Fibroblast of skin of left biceps (primary cell): Measurements from ENCODE around the gene SV2C.
"Not testable (repeated sequence)": the region's sequence is repeated elsewhere in the genome, so short reads cannot be mapped to it uniquely, and the experiment has no call there.

Source experiments
- DNase-seq, 2 experiments: peaks; one replicate each; pipeline ENCODE4 v3.0.0-alpha.2; 2013; ENCODE audit warnings: low read depth in 2 of 2

The SV2C gene

DNA sequence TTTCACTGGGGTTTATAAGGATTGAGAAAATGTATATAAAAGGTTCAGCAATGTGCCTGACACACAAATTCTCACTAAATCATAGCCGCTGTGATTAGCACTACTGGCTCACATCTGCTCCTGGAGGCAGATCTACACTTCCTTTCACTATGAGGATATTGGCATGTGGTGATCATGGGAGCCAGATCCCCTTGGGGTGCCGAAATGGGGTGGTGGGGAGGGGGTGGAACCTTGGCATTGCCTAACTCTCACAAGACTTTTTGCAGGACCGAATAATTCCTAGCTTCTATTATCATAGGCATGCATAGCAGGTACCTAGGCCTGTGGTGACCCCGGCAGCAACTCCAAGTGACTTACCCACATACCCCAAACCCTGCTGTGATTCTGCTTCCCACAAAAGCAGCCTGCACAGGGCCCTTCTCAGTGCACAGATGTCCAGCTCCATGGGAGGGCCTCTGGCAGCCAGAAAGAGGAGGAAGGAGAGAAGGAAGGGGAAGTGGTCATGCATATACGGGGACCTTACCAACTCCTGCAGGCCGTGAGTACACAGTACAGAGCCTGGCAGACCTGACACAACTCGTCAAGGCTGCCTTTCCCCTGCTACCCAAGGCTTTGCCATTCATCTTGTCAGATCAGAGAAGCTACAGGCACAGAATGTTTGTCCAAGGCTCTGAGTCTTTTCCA lies 258.6 kb downstream of the SV2C start:
- no peak for DNase-seq

DNA sequence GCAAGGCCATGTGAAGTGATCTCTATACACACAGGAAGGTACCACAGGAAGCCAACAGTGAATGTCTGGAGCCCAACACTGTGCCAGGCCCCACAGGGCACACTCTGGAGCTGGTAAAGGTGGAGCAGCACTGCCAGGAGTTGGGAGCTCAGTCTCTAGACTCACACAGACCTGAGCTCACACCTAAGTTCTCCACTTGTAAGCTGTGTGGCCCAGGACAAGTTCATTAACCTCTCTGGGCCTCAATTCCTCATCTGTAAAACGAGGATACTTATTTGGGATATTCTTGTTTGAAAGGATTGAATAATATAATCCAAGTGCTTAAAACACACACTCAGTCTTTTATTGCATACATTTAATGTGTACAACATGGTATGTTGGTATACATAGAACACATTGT lies 259.3 kb downstream of the SV2C start:
- DNase-seq, result no peak

DNA sequence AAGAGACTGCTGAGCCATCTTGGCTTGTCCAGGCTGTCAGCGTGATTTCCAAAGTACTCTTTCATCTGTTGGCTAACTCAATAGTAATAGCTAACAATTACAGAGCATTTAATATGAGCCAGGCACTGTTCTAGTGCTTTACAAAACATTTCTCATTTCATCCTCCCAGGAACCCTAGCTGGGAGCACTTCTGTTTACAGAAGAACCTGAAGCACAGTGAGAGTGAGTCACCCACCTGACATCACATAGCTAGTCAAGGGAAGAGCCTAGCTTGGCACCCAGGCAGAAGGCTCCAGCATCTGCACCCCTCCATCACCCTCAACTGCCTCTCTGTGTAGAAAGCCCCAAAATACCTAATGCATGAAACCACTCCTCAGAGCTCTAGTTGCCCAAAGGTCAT lies 262.4 kb downstream of the SV2C start:
- no peak for DNase-seq

DNA sequence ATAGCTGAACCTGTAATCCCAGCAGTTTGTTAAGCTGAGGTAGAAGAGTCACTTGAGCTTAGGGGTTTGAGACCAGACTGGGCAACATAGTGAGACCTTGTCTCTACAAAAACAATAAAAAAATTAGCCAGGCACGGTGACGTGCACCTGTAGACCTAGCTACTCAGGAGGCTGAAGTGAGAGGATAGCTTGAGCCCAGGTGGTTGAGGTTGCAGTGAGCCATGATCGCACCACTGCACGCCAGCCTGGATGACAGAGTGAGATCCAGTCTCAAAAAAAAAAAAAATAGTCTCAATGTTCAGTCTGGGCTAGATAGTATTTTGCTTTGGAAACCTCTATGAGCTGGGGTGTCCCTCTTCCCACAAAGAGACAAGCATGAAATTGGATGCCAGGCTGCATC lies 268.0 kb downstream of the SV2C start:
- no peak for DNase-seq

DNA sequence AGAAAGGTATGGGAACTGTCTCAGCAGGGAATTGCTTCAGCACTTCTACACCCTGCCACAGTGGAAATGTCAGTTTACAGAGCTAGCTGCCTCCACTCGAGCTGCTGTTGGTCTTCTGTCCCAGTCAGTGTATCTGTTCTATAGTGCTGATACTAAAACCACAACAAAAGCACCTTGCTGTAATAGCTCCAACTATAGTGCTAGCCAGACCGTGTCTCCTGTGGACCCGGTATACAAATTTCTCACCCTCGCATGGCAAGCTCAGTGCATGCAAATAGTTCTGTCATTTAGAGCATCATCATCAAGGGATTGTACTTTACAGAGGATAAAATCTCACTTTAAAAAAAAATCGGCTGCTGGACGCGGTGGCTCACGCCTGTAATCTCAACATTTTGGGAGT lies 268.4 kb downstream of the SV2C start:
- no peak for DNase-seq

DNA sequence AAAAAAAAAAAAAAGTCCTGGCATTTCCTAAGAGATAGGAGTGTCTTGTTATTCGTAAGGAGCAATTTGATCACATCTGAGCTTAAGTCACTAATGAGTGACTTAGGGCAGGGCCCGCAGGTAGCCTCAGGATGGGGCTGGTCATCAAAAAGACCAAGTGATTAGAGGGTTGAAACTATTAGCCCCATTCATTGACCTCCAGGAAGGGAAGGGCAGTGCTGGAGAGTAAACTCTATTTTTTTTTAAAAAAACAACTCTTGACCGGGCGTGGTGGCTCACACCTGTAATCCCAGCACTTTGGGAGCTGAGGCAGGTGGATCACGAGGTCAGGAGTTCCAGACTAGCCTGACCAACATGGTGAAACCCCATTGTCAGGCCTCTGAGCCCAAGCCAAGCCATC lies 273.7 kb downstream of the SV2C start:
- DNase-seq, result no peak

DNA sequence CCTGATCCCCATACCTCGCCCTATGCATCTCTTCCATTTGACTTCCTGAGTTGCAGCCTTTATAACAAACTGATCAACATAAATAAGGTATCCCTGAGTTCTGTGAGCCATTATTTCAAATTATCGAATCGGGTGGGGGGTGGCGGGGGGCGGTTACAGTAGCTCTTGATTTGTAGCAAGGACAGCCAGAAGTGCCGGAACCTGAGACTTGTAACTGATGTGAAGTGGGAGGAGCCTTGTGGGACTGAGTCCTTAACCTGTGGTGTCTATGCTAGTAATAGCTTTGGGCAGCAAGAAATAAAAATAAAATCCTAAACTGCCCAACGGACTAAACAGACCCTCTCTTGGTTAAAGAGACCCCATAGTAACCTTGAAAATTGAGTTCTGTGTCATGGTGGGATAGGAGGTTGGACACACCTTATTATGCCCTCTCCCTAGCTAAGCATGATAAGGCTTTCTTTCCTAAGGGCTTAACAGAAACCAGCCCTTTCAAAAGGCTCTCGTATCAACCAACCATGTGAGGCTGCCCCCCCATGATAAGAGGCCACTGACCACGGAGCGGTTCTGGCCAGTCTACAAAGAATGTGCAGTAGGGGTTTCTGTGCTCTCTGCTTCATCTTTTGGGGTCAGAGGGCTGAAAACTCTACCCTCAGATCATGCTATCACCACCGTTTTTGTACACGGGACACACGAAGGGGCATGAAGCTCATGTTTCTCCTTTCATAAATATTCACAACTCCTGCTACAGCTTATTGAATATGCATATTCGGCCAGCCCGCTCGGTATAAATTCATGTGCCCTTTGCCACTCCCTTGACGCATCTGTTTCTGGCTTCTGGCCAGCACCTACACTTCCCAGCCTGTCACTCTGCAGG lies 280.4 kb downstream of the SV2C start:
- DNase-seq, result no peak

DNA sequence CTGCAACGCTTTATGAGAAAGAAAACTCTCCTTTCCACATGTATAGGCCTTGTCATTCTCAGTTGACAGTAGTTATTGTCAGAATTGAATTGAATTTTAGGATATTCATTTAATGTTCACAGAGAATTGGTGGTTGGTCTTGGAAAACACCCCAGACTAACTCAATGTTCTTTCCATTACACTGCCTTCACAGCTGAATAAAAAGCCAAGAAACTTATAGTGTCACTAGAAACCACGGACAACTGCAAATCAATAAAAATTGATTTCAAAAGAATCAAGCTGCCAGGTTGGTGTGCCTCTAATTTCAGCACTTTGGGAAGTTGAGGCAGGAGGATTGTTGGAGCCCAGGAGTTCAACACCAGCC lies 281.0 kb downstream of the SV2C start:
- no peak for DNase-seq

DNA sequence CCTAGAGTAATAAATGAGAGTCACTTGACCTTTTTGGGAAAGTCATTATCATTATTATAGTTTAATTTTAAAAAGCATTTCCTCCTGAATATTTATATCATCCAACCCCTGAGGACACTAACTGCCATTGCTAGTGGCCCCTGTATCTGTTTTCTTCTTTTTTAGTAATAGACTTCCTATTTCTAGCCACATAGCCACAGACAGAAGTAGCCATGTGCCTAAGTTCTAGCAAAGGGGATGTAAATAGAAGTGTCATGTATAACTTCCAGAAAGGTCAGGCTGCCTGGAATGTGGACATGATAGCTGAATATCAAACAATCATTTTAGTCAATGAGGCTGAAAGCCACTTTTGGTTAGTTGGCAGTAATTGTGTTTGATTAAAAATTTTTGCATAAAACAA lies 282.4 kb downstream of the SV2C start:
- DNase-seq, result no peak

DNA sequence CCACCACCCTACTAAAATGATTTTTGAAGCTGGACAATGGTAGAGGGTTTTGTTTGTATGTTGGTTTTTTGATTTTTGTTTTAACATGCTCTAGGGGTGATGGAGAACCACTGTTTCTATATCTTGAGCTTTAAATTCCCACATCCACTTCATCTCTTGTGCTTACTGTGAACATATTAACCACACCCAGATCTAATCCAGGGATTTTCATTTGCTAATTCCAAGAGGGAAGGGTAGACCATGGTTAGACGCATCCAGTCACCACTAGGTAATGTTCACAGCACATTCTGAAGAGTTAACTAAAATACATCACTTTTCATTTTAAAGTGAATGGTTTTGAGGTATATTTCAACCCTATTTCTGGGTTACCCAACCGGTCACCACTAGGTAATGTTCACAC lies 283.4 kb downstream of the SV2C start:
- no peak for DNase-seq

DNA sequence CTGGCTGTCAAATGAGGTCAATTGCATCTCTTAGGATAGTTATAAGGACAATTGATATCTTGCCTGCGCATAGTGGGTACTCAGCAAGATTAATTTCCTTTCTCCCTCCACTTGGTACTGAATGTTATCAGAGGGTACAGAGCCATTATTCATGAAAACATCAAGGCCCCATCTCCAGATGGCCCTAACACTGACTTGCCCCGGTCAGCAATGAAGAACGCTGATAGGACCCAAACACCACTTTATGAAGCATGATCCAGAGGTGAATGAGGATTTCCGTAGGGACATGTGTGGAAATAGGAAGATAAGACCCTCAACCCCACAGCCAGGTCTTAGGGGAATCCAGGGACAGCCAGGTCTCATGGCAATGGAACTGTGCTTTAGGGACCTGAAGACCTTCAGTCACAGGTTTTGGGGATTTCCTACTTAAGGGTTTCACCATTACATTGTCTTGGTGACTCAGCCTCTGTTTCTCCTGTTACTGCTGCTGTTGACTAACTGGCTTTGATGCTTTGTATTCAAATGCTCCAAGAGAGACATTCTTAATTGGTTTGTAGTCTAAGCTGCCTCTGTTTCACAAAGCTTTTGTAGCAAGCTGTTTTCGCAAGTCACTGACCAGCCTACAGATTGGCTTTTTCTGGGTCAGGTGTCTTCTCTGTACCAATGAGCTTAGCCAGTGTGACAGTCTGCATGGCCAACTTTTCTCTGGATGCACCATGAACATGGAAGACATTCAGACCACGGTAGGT lies 284.6 kb downstream of the SV2C start:
- no peak for DNase-seq

DNA sequence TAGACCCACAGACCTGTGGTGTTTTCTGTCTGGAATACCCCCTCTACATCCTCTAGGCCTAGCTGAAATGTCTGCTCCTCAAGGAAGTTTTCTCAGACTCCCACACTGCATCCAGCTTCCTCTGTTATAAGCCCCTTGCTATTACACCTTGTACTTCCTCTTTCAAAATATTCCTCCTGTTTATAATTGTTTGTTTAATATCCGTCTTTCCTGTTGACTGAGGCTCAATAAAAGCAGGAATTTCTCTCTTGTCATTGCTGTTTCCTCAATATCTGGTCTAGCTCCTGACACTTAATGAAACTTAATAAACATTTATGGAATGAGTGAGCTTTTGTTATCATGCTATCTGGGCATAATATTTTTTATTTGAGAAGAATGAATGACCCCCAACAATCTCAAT lies 285.8 kb downstream of the SV2C start:
- DNase-seq, result no peak

DNA sequence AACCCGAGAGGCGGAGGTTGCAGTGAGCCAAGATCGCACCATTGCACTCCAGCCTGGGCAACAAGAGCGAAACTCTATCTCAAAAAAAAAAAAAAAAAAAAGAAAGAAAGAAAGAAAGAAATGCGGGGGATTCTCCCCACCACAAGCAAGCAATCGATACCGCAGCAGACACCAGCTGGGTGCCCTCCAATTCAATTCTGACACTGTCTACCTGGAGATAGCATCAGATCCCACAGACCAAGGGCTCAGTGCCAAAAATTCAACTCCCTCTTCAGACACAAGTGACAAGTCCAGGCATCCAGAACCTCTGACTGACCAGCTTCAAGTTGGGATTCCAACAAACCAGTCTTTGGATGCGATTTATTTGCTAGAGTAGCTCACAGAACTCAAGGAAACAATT lies 286.5 kb downstream of the SV2C start:
- not testable (repeated sequence) for DNase-seq

DNA sequence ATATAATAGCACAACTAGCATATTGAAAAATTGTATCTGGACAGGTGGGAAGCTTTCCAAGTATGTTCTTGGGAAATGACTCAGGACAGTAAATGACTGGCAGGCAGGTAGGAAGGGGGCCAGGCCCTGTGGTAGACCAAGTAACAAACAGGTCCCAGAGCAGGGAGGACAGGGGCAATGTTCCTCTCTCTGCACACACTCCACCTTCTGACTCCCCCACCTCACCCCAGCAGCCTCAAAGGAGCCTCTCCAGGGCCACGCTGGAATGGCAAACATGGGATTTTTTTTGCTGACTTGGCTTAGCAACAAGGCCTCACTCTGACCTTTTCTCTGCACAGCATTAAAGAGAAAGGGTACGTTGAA lies 288.8 kb downstream of the SV2C start:
- DNase-seq, result no peak

DNA sequence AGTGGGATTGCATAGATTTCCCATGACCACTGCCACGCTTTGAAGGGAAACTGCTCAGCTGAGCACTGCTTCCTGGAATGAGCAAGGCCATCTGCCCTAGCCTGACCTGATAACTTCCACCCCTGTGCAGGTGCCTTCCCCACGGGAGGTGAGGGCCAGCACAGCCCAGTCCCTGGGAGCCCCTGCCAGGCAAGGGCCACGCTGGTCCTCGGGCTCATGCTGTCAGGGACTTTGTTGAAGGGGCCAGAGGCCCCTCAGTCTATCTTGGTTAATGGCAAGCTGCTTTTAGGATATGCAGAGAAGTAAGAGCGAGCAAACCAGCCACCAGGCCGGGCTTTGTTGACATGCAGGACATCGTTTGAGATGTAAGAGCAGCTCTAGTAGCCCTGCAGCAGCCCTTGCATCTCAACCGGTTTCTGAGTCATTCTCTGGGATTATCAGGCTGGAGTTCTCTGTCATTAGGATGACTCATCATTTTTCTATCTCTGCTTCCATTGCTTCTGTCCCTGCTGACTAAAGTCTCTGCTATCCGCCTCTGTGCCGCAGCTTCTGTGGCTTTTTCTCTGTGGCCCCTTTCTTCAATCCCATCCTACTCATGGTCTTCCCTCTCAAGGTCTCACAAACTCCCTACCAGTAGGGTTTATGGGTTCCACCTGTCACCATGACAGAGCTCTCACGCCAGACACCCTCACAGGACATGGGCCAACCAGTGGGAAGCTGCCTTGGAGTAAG lies 289.3 kb downstream of the SV2C start:
- peak; percentile 72 to 77 for DNase-seq

DNA sequence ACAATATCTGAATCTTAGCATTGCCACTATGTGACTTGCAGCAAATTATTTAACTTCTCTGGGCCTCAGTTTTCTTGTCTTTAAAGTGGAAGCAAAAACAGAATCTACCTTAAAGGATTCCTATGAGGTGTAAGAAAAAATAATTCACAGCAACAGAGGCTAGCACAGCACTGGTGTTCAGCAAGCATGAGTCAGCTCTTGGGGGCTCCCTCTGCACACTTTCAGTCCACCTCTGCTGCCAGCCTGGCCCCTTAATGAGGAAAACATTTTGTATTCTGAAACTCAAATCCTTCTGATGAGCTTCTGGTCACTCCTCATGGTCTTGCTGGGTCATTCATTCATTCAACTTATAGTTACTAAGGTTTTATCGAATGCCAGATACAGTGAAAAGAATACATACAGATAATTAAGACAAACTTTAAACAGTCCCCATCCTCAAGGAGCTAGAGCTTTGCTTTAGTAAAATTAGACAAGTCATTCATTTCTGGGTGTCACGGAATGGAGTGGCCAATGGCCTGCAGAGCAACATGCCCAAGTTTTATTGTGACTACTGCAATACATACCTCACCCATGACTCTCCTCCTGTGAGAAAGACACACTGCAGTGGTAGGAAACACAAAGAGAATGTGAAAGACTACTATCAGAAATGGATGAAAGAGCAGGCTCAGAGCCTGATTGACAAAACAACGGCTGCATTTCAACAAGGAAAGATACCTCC lies 293.1 kb downstream of the SV2C start:
- DNase-seq, result no peak

DNA sequence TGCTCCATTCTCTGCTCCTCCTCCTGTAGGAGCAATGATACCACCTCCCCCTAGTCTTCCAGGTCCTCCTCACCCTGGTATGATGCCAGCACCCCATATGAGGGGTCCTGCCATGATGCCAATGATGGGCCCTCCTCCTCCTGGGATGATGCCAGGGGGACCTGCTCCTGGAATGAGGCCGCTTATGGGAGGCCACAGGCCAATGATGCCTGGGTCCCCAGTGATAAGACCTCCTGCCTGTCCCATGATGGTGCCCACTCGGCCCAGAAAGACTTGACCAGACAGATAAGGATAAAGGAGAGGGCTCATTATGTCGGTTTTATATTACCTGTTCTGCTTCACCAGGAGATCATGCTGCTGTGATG lies 293.7 kb downstream of the SV2C start:
- DNase-seq, result no peak

DNA sequence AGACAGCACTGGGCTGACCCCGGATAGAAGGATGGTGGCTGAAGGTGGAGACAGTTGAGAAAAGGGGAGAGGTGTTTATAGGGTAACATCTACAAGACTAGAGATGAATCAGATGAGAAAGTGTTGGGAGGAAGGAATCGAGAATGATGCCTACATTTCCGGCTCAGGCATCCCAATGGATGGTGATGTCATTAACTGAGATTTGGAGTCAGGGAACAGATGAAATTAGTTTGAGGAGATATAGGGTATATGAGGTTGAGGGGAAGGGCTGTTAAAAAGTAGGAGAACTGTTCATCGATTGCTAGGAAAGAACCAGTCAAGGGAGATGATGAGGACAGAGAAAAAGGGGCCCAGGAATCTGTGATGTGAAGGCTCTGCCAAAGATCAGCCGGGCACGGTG lies 295.2 kb downstream of the SV2C start:
- no peak for DNase-seq

DNA sequence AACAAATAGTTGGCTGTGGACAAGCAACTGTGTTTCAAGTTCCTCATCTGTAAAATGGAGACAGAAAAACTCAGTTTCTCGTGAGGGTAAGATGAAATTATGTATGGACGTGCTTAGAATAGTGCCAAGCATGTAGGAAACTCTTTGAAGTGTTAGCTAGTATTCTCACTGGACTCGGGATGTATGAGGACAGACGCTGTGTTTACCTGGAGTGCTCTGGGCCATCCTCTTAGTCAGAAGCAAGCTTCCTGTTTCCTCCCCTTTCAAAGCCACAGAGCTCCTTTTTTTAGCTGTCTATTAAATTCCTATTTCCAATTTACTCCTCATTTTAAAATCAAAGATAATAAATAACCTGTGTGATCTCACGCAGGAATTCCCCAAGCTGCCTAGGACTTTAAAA lies 296.1 kb downstream of the SV2C start:
- no peak for DNase-seq

DNA sequence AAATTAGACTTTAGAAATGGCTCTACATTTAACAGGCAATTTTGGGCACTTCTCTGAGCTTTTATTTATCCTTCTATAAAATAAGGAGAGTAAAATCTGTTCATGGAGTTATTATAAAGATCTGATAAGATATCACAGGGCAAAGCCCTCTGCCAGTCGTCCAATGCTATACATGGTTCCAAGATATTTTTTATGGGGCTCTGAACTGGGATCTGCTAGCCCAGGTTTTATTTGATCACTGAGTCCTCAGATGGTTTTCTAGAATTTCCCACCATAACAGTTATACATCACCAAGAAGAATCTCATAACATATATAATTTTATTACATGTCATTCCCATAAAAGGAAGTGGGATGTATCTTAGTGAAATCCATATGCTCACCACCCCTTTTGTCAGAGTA lies 296.7 kb downstream of the SV2C start:
- DNase-seq, result no peak

DNA sequence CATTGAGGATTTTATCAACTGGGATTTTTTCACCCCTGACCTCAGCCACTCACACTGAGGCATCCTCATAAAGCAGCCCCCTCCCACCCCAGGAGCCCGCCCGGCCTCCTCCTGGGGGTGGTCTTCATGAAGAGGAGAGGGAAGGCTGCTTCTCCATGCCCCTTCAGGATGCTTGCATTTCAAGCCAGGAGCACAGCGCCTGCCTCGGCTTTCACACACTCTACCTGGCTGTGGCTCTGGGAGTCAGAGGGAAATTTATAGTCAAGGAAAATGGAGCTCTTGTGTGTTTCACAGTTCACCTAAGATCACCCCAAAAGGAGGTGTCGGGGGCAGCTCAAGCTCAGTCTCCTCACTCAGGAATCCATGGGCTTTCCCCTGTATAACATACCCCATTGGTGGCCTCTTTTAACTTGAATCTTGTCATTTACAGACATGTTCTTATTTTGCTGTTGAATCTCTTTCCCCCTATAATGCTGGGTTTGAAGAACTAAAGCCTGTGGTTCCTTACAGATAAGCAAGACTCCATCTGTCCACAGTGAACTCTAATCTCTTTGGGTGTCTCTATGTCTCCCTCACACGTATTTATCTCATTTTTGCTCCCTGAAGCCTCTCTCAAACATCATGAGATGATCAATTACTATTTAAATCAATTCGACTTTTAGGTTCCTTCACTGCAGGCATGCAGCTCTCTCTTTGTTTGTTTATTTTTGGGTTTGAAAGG lies 297.3 kb downstream of the SV2C start:
- no peak for DNase-seq
